Measurements from ENCODE around the gene FARS2.

The FARS2 gene

DNA sequence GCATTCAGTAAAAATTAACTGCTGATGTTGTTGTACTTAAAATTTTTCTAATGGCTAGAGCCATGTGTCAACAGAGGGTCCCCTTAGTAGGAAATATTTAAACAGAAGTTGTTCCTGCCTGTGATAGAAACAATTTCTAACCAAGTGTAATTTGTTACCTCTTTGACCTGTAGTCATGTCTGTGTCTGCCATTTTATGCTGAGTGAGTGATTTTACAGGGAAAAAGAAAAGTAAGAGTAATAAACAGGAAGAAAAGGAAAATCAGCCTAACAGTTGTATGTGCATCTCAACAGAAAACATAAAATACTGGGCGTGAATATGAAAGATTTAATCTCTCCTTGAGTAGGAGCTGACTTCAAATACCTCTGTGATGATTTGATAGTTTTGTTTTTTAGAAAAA lies 172.0 kb downstream of the FARS2 start:
- no peak overlapping the region for H3K4me3 ChIP-seq (ENCODE audit: low read depth, low read length)
- DNase-seq (ENCODE audit: low read depth): no peak
- TF ChIP-seq, protein P1, sequence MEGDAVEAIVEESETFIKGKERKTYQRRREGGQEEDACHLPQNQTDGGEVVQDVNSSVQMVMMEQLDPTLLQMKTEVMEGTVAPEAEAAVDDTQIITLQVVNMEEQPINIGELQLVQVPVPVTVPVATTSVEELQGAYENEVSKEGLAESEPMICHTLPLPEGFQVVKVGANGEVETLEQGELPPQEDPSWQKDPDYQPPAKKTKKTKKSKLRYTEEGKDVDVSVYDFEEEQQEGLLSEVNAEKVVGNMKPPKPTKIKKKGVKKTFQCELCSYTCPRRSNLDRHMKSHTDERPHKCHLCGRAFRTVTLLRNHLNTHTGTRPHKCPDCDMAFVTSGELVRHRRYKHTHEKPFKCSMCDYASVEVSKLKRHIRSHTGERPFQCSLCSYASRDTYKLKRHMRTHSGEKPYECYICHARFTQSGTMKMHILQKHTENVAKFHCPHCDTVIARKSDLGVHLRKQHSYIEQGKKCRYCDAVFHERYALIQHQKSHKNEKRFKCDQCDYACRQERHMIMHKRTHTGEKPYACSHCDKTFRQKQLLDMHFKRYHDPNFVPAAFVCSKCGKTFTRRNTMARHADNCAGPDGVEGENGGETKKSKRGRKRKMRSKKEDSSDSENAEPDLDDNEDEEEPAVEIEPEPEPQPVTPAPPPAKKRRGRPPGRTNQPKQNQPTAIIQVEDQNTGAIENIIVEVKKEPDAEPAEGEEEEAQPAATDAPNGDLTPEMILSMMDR (IDR thresholded peaks at IDR 0.05; ENCODE audit: control insufficient read depth, extremely low read depth, insufficient read depth): no peak

DNA sequence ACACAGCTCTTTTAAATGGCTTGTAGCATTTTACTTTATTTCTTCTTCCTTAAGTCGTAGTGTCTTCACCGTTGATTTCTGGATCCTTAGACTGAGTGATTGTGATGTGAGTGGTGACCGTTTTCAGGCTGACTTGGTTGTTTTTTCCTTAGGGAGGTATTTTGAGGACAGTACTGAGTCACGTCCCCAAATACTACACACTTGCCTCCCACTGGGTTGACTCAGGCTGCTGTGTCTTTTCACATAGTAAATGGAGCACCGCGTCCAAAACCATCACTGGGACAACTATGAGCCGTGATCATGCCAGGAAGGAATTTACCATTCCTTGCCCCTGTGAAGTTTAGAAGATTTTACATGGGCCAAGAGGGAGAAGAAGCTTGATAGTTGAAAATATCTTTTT lies 174.1 kb downstream of the FARS2 start:
- DNase-seq (ENCODE audit: low read depth): no peak
- H3K4me3 ChIP-seq (ENCODE audit: low read depth, low read length): no peak overlapping the region
- TF ChIP-seq, protein P1 (IDR thresholded peaks at IDR 0.05; ENCODE audit: control insufficient read depth, extremely low read depth, insufficient read depth): no peak

DNA sequence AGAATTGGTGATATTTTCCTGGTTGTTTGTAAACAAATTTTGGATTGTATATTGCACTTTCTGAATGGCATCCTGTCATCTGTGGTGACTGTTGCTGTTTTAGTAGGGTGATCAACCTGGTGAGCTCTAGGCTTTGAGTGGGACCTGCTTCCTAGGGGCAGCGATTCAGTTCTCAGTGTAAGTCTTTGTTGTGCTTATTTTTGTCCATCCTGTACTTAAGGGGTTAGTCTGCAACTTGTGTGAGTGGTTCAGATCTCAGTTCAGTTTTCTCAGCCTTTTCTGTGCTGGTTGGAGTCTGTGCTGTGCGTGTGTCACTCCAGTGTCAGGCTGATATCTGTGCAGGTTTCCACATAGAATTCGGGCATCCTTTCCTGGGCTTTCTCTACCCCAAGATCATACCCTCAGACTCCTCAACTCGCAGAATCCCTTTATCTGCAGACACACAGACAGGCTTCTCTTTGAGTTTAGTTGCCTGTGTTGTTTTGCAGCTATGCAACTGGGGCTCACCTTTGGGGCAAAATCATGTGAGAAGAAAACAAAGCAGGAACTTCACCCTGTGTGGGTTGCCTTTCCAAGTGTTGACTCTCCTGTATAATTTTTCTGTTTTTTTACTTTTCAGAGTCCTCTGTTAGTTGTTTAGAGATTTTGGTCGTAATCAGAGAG lies 177.7 kb downstream of the FARS2 start:
- no peak overlapping the region for H3K4me3 ChIP-seq (ENCODE audit: low read depth, low read length)
- no peak for DNase-seq (ENCODE audit: low read depth)
- TF ChIP-seq, protein P1 (IDR thresholded peaks at IDR 0.05; ENCODE audit: control insufficient read depth, extremely low read depth, insufficient read depth): no peak

DNA sequence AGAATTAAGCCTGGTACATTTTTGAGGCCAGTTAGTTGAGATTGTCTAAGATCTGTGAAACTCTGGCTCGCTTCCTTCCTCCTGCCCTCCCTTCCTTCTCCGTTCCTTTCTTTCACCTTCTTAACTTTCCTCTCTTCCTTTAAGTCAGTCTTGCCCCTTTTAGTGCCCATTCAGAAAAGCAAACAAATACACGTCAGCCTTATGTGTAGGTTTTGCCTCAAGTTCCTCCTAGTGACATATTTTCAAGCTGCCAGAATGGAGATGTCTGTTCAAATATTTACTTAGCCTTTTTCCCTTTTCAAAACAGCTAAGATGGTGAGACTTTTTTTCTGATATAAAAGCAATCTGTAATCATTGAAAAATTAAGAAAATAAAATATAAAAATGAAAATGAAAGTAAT lies 178.4 kb downstream of the FARS2 start:
- peak; percentile 54 for DNase-seq (ENCODE audit: low read depth)
- peak overlapping the region; percentile 27 for H3K4me3 ChIP-seq (ENCODE audit: low read depth, low read length)
- TF ChIP-seq, protein P1 (IDR thresholded peaks at IDR 0.05; ENCODE audit: control insufficient read depth, extremely low read depth, insufficient read depth): no peak

DNA sequence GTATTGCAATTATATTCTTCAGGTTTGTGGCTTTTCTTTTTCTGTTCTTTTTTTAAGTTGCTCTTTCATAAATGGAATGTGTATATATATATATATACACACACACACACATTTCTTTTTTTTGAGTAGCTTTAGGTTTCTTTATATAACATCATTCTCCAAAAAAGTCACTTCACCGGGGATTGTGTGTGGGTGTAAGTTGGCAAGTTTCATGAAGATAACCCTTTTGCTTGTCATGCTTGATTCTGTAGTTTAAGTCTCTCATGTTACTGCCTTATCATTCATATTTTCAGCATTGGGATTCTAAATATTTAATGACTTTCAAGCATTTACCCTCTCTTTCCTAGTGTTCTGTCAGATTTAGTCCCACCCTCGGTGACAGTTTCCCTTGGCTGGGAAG lies 181.0 kb downstream of the FARS2 start:
- no peak overlapping the region for H3K4me3 ChIP-seq (ENCODE audit: low read depth, low read length)
- TF ChIP-seq, protein P1 (IDR thresholded peaks at IDR 0.05; ENCODE audit: control insufficient read depth, extremely low read depth, insufficient read depth): no peak
- no peak for DNase-seq (ENCODE audit: low read depth)

DNA sequence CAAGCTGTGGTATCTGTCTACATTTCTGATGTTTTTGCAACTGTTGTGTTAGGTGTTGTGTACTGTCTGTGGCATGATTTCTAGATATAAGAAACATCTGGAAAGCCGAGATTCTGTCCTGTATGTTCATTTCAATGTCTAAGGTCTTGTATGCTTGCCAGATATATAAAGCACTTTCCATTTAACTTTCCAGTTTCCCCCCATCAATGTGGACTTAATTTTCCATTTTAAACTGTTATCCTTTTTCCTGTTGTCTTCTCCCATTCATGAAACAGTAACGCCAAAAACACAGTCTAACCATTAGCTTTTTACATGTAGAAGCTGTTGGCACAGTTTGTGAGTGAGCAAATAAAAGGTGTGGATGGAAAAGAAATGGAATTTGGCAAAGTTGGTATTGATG lies 181.6 kb downstream of the FARS2 start:
- H3K4me3 ChIP-seq (ENCODE audit: low read depth, low read length): no peak overlapping the region
- TF ChIP-seq, protein P1 (IDR thresholded peaks at IDR 0.05; ENCODE audit: control insufficient read depth, extremely low read depth, insufficient read depth): no peak
- no peak for DNase-seq (ENCODE audit: low read depth)

DNA sequence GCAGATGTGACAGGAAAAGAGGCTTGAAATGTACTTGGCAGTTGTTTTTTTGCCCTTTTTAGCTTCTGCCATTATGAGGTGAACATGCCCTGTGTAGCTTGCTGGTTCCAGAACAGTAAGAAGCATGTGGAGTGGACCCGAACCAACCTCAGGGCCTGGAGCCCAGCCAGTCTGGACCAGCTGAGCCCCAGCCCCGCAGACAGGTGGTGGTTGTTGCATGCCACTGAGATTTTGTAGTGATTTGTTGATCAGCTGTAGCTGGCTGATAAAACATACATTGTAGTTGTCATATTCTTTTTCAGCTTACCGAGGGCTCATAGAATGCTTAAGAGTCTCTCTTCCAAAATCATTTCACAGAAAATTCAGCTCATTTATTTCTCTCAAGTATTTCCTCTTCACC lies 182.2 kb downstream of the FARS2 start:
- DNase-seq (ENCODE audit: low read depth): no peak
- H3K4me3 ChIP-seq (ENCODE audit: low read depth, low read length): no peak overlapping the region
- TF ChIP-seq, protein P1 (IDR thresholded peaks at IDR 0.05; ENCODE audit: control insufficient read depth, extremely low read depth, insufficient read depth): no peak
